HepG2 (cell line): ENCODE data around the gene COLEC12. TPM values are rescaled to one million over a fixed set of nuclear protein-coding genes. Genes with fewer than 3 reads are reported as not detected.

Experiments
- ATAC-seq: fragments of 200-7000 bp; cut with Tn5 transposase; 3 replicates; pipeline ENCODE4 v1.9.1; 2020; ENCODE audit warnings: mild to moderate bottlenecking, moderate library complexity
- BruUV-seq: library from RNA; stranded (reverse); fragments of 400-500 nt; replicated peaks from 2 replicates; lab custom pipeline; 2021; lab: Mats Ljungman, UMichigan
- CTCF ChIA-PET: fragments of 300-600 bp; formaldehyde crosslinking; extraction: SDS; loops from one replicate; lab custom pipeline; 2021; ENCODE audit warnings: low total read pairs, inconsistent platforms, low intra/inter-chr PET ratio; lab: Yijun Ruan, JAX
- POLR2A ChIA-PET: fragments of 350-600 bp; sonication (Branson Sonifier 250); formaldehyde crosslinking; loops from one replicate; lab custom pipeline; 2020; ENCODE audit warnings: antibody characterized with exemption, inconsistent platforms; lab: Yijun Ruan, JAX
- DNase-seq: peaks from one replicate; pipeline ENCODE4 v3.0.0-alpha.2; 2015; ENCODE audit warnings: low spot score
- FAIRE-seq: peaks from 3 replicates; lab custom pipeline; 2011; peaks lifted over from hg19 to GRCh38; lab: Jason Lieb, UNC
- H2AFZ ChIP-seq: one replicate; pipeline ENCODE4 v1.6.1; 2011; ENCODE audit warnings: low read length, inconsistent platforms
- H3K27ac ChIP-seq: fragments of 300-600 bp; 3 replicates; pipeline ENCODE4 v1.8.0; 2011; ENCODE audit warnings: mixed run types, mild to moderate bottlenecking, mixed read lengths, low read length, inconsistent platforms; ENCODE audit not compliant: insufficient read depth; ENCODE audit errors: extremely low read length
- H3K27me3 ChIP-seq, 2 experiments: fragments of 200-600 bp in 1 of 2; 2 replicates in 1 of 2; 3 replicates in 1 of 2; pipeline versions ENCODE4 v1.6.0 to v1.8.0; 2011; ENCODE audit warnings: low read length in 2 of 2, mild to moderate bottlenecking in 2 of 2, moderate library complexity in 2 of 2, inconsistent platforms in 1 of 2; ENCODE audit not compliant: insufficient read depth in 2 of 2, control insufficient read depth in 1 of 2
- H3K36me3 ChIP-seq, 2 experiments: fragments of 200-600 bp in 1 of 2; replicated peaks in 1 of 2; 2 replicates in 1 of 2; 3 replicates in 1 of 2; pipeline versions ENCODE4 v1.5.1 to v1.8.0; 2011; ENCODE audit warnings: low read length in 2 of 2, inconsistent platforms in 1 of 2; ENCODE audit not compliant: insufficient read depth in 2 of 2, control insufficient read depth in 1 of 2
- H3K4me1 ChIP-seq: 2 replicates; pipeline ENCODE4 v1.5.1; 2012; ENCODE audit warnings: low read length, inconsistent platforms; ENCODE audit not compliant: insufficient read depth
- H3K4me2 ChIP-seq: 2 replicates; pipeline ENCODE4 v1.6.0; 2011; ENCODE audit warnings: low read depth, low read length, inconsistent platforms
- H3K4me3 ChIP-seq, 3 experiments: fragments of 200-600 bp in 1 of 3; sonication (generic), shearing (Covaris generic) in 1 of 3; replicated peaks in 1 of 3; 2 replicates each; pipeline ENCODE4 v1.5.1; 2011 to 2016; ENCODE audit warnings: low read length in 3 of 3, inconsistent platforms in 2 of 3, low read depth in 2 of 3, mild to moderate bottlenecking in 2 of 3, control low read depth in 1 of 3, mixed read lengths in 1 of 3; ENCODE audit not compliant: insufficient read depth in 1 of 3
- H3K79me2 ChIP-seq: one replicate; pipeline ENCODE4 v1.6.1; 2011; ENCODE audit warnings: low read length, inconsistent platforms; ENCODE audit not compliant: insufficient read depth
- H3K9ac ChIP-seq: 2 replicates; pipeline ENCODE4 v1.6.0; 2011; ENCODE audit warnings: mild to moderate bottlenecking, low read depth, low read length, inconsistent platforms; ENCODE audit not compliant: insufficient read depth
- H3K9me3 ChIP-seq: 2 replicates; pipeline ENCODE4 v1.5.1; 2012; ENCODE audit warnings: mild to moderate bottlenecking, low read length
- H4K20me1 ChIP-seq: 2 replicates; pipeline ENCODE4 v1.6.0; 2011; ENCODE audit warnings: inconsistent platforms, mild to moderate bottlenecking, low read length, moderate library complexity; ENCODE audit not compliant: insufficient read depth
- HMG20A ChIP-seq: IDR thresholded peaks from 2 replicates; pipeline ENCODE4 v1.6.1; 2016; ENCODE audit warnings: borderline replicate concordance
- IKZF4 ChIP-seq: sonication (generic); formaldehyde crosslinking; IDR thresholded peaks from 2 replicates; pipeline ENCODE4 v1.5.1; 2020; ENCODE audit warnings: borderline replicate concordance, mild to moderate bottlenecking, low read depth, missing genetic modification reagents; ENCODE audit errors: not compliant biosample characterization
- KAT2B ChIP-seq: fragments of 150-350 bp; IDR thresholded peaks from 2 replicates; pipeline ENCODE4 v1.6.1; 2014; ENCODE audit warnings: low read depth, low read length, borderline replicate concordance
- RFXAP ChIP-seq: sonication (generic); formaldehyde crosslinking; IDR thresholded peaks from 2 replicates; pipeline ENCODE4 v1.4.0; 2020; ENCODE audit warnings: missing genetic modification reagents, borderline replicate concordance
- SOX13 ChIP-seq, 3 experiments: fragments of 450-650 bp in 1 of 3; sonication (generic) in 1 of 3; formaldehyde crosslinking in 1 of 3; IDR thresholded peaks in 2 of 3; conservative IDR thresholded peaks in 1 of 3; 2 replicates each; pipeline versions ENCODE4 v1.5.0 to v1.6.1; 2016 to 2020; ENCODE audit warnings: antibody characterized with exemption in 1 of 3, mild to moderate bottlenecking in 1 of 3, missing compliant biosample characterization in 1 of 3, missing genetic modification reagents in 1 of 3, moderate library complexity in 1 of 3
- SUZ12 ChIP-seq: fragments of 150-350 bp; IDR thresholded peaks from 2 replicates; pipeline ENCODE4 v1.6.1; 2014; ENCODE audit warnings: low read depth, low read length
- TAF1 ChIP-seq: sonication (generic); formaldehyde crosslinking; IDR thresholded peaks from 2 replicates; pipeline ENCODE4 v1.4.0; 2020; ENCODE audit warnings: missing genetic modification reagents
- ZNF256 ChIP-seq: sonication (generic); formaldehyde crosslinking; conservative IDR thresholded peaks from 2 replicates; pipeline ENCODE4 v1.4.0; 2020; ENCODE audit warnings: missing genetic modification reagents
- ZNF737 ChIP-seq: sonication (generic); formaldehyde crosslinking; IDR thresholded peaks from 2 replicates; pipeline ENCODE4 v1.5.0; 2020; ENCODE audit warnings: missing genetic modification reagents, mild to moderate bottlenecking, borderline replicate concordance
- WGBS: methylation state at CpG from one replicate; pipeline ENCODE4 v1.1.6; 2017; ENCODE audit warnings: low lambda C conversion rate; 5-methylcytosine and 5-hydroxymethylcytosine counted together
- in situ Hi-C: cut with HindIII; loops from 2 replicates; pipeline ENCODE4 v1.10.0; 2017; ENCODE audit warnings: low pct_unique_long_range_greater_than_20kb; ENCODE audit not compliant: extremely low pct_ligation_motif_present
- intact Hi-C: fragments of 100-400 bp; cut with micrococcal nuclease; formaldehyde crosslinking; loops from one replicate; pipeline ENCODE4 v1.10.0; 2022; ENCODE audit not compliant: unreplicated experiment
- polyA plus RNA-seq, 8 experiments: library from polyadenylated mRNA; depleted of rRNA in 3 of 8; stranded (reverse) in 7 of 8; unstranded in 1 of 8; fragments of >200 nt; fragmentation: Illumina TruSeq in 4 of 8; extraction: Trizol in 4 of 8; gene quantifications; 2 replicates each; pipeline versions ENCODE4 v1.2.1 to v1.2.3, GENCODE V29; 2011 to 2016; ENCODE audit warnings: low read depth in 4 of 8, missing spikeins in 1 of 8, mixed read lengths in 1 of 8; ENCODE audit not compliant: insufficient read depth in 1 of 8
- total RNA-seq, 5 experiments: library from RNA; depleted of rRNA; stranded (reverse); fragments of >200 nt; fragmentation: Illumina TruSeq; extraction: Trizol; gene quantifications; 2 replicates each; pipeline ENCODE4 v1.2.3, GENCODE V29; 2016; ENCODE audit warnings: low read depth in 1 of 5
- TF ChIP-seq, protein P1 (sequence below): IDR thresholded peaks from 2 replicates; pipeline ENCODE4 v1.6.1; 2012; ENCODE audit warnings: low read length, improper control_type of control experiment

The COLEC12 gene
- total and polyA plus RNA-seq, 2 of the 13 experiments (the other 11 are each of a cell fraction or from before 2014, with no cell fraction given): 0.02 to 0.11 TPM

GRCh38 chr18:365651-366050, 134.8 kb downstream of the COLEC12 start:
- DNase-seq (no peak), FAIRE-seq (no peak), ATAC-seq (no peak)
- Histone ChIP-seq H3K4me1 (peaks cover 48% of the 10 kb centered on the region), H3K36me3 (no peaks in the 10 kb centered on the region), H2AFZ (no peak overlapping the region), H3K79me2 (no peaks in the 10 kb centered on the region), H3K4me3 (no peak overlapping the region), H3K9me3 (no peaks in the 10 kb centered on the region), H3K27ac (no peak overlapping the region), H3K4me2 (no peak overlapping the region), H4K20me1 (no peaks in the 10 kb centered on the region), H3K27me3 (no peaks in the 10 kb centered on the region; a peak in 1 of 5 replicates), H3K9ac (no peak overlapping the region)
- intact Hi-C loops: no loop called here
- TF ChIP-seq HMG20A (CRISPR knock-in tag) (no peak), RFXAP (CRISPR knock-in tag) (no peak), IKZF4 (CRISPR knock-in tag) (no peak), ZNF737 (CRISPR knock-in tag) (no peak), SOX13 (IDR thresholded peaks at IDR 0.05) (no peak), SOX13 (CRISPR knock-in tag; conservative IDR thresholded peaks at IDR 0.05 in 1 of 2, IDR thresholded peaks at IDR 0.05 in 1 of 2) (no peak), SUZ12 (no peak), KAT2B (no peak), TAF1 (CRISPR knock-in tag) (no peak), ZNF256 (CRISPR knock-in tag) (no peak)
- TF ChIP-seq, protein P1, sequence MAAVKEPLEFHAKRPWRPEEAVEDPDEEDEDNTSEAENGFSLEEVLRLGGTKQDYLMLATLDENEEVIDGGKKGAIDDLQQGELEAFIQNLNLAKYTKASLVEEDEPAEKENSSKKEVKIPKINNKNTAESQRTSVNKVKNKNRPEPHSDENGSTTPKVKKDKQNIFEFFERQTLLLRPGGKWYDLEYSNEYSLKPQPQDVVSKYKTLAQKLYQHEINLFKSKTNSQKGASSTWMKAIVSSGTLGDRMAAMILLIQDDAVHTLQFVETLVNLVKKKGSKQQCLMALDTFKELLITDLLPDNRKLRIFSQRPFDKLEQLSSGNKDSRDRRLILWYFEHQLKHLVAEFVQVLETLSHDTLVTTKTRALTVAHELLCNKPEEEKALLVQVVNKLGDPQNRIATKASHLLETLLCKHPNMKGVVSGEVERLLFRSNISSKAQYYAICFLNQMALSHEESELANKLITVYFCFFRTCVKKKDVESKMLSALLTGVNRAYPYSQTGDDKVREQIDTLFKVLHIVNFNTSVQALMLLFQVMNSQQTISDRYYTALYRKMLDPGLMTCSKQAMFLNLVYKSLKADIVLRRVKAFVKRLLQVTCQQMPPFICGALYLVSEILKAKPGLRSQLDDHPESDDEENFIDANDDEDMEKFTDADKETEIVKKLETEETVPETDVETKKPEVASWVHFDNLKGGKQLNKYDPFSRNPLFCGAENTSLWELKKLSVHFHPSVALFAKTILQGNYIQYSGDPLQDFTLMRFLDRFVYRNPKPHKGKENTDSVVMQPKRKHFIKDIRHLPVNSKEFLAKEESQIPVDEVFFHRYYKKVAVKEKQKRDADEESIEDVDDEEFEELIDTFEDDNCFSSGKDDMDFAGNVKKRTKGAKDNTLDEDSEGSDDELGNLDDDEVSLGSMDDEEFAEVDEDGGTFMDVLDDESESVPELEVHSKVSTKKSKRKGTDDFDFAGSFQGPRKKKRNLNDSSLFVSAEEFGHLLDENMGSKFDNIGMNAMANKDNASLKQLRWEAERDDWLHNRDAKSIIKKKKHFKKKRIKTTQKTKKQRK: no peak
- in situ Hi-C loops: no loop called here
- no TSS peak for BruUV-seq
- POLR2A ChIA-PET: no interaction called here
- WGBS: 95% methylated on average over 6 of the region's 6 CpGs
- CTCF ChIA-PET: no interaction called here
